GM19328 (cell line): ENCODE measurements around the gene COG2.
"Not testable (repeated sequence)": the region's sequence is repeated elsewhere in the genome, so short reads cannot be mapped to it uniquely, and the experiment has no call there.

ENCODE experiments used
- ATAC-seq: cut with Tn5 transposase; IDR thresholded peaks from one replicate; pipeline ENCODE4 v1.9.1; 2021; ENCODE audit warnings: mild to moderate bottlenecking, moderate library complexity; ENCODE audit not compliant: unreplicated experiment

COG2 gene

GRCh38 chr1:230698964-230699363, 56.7 kb downstream of the COG2 start:
- not testable (repeated sequence) for ATAC-seq

- ATAC-seq: no peak
Measured at GRCh38 chr1:230699716-230700115, 57.4 kb downstream of the COG2 start.

- no peak for ATAC-seq
Measured at GRCh38 chr1:230700132-230700531, 57.9 kb downstream of the COG2 start.

GRCh38 chr1:230701434-230701833, 59.2 kb downstream of the COG2 start:
- no peak for ATAC-seq

- ATAC-seq: no peak
Measured at GRCh38 chr1:230701895-230702768, 59.9 kb downstream of the COG2 start.

GRCh38 chr1:230702934-230703678, 60.8 kb downstream of the COG2 start:
- no peak for ATAC-seq

- ATAC-seq: no peak
Measured at GRCh38 chr1:230703679-230704385, 61.6 kb downstream of the COG2 start.

- ATAC-seq: no peak
Measured at GRCh38 chr1:230704830-230705229, 62.5 kb downstream of the COG2 start.

- ATAC-seq: no peak
Measured at GRCh38 chr1:230705289-230706019, 63.2 kb downstream of the COG2 start.

GRCh38 chr1:230706020-230706699, 63.9 kb downstream of the COG2 start:
- ATAC-seq: no peak

- no peak for ATAC-seq
Measured at GRCh38 chr1:230706887-230707731, 64.8 kb downstream of the COG2 start.

- ATAC-seq: no peak
Measured at GRCh38 chr1:230707732-230708630, 65.7 kb downstream of the COG2 start.

- ATAC-seq: no peak
Measured at GRCh38 chr1:230708631-230709580, 66.6 kb downstream of the COG2 start.

- ATAC-seq: no peak
Measured at GRCh38 chr1:230709619-230710542, 67.6 kb downstream of the COG2 start.

GRCh38 chr1:230710543-230710904, 68.2 kb downstream of the COG2 start:
- no peak for ATAC-seq

- ATAC-seq: no peak
Measured at GRCh38 chr1:230711245-230711644, 69.0 kb downstream of the COG2 start.
